ENCODE results near the gene DDRGK1.

The DDRGK1 gene

DNA sequence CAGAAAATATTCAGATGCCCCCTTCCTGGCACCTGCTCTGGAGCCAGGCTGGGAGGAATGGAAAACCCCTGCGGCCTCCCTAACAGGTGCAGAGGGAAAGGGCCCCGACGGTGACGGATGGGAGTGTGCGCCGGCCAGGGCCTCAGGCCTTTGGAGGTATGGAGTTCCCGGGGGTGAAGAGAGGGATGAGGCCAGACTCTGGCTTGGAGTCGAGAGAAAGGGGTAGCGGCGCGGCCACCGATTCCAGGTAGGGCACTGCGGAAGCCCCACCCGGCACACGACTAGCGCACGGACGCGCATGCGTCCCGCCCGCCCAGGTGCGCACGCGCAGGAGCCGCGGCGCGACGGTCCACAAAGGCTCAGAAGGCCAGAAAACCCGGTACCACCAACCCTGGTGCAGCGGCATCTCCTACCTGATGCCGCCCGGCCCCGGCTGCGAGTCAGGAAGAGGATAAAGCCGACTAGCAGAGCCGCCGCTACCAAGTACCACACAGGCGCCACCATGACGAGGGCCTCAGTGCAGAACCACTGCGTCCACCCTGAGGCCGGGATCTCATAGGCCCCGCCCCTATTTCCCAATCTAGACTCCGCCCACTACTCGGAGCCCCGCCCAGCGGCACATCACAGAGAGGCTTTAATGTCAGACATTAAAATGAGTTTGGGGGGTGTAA is at the start of gene DDRGK1:
Gene DDRGK1, minus strand, starts transcription at position 559 of the 671 bp plus-strand sequence. Its CDS starts 55 bp downstream, at position 504.
- Histone ChIP-seq H3K9ac (ENCODE audit: insufficient read length, low read depth) (peak within 1 kb of the TSS; percentile 92), H3K4me1 (ENCODE audit: insufficient read depth, insufficient read length) (peaks cover 2% of the 10 kb centered on the region), H3K9me3 (ENCODE audit: insufficient read depth, low read length) (no peaks in the 10 kb centered on the region), H3K4me3 (ENCODE audit: insufficient read length, low read depth) (peak within 1 kb of the TSS; percentile 94), H3K27me3 (ENCODE audit: insufficient read depth, insufficient read length) (no peaks in the 10 kb centered on the region), H3K36me3 (ENCODE audit: insufficient read depth, insufficient read length, low read length) (peaks cover 30% of the 10 kb centered on the region)
- DNase-seq (ENCODE audit: low read depth, low spot score) = peak; percentile 66
- TF ChIP-seq YY1 (IDR thresholded peaks at IDR 0.05; ENCODE audit: insufficient read depth, insufficient read length) (no peak), SUZ12 (IDR thresholded peaks at IDR 0.05; ENCODE audit: extremely low read depth, insufficient read depth, insufficient read length) (no peak), ZNF274 (IDR thresholded peaks at IDR 0.05; ENCODE audit: low read depth, low read length) (no peak)

DNA sequence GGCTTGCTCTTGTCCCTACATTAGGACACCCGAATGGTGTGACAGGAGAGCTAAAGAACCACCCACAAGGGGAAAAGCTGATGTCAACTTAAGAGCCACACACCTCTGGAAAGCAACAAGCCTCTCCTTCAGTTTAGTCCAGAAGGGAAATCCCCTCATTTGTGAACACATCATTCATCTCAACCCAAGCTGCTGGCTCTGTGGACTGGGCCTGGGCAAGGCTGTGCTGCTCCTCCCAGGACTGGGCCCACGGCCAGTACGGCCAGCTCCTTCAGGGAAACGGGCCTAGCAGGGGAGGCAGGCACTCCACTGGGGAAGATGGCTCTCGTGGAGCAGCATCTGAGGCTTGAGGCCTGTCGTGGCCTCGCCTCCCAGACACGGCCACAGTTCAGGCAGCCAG is 47.3 kb upstream of the DDRGK1 start:
- Histone ChIP-seq H3K9ac (ENCODE audit: insufficient read length, low read depth) (no peak overlapping the region), H3K9me3 (ENCODE audit: insufficient read depth, low read length) (no peaks in the 10 kb centered on the region), H3K36me3 (ENCODE audit: insufficient read depth, insufficient read length, low read length) (peaks cover 26% of the 10 kb centered on the region), H3K27me3 (ENCODE audit: insufficient read depth, insufficient read length) (peaks cover 26% of the 10 kb centered on the region), H3K4me3 (ENCODE audit: insufficient read length, low read depth) (no peak overlapping the region), H3K4me1 (ENCODE audit: insufficient read depth, insufficient read length) (peaks cover 8% of the 10 kb centered on the region)
- DNase-seq (ENCODE audit: low read depth, low spot score) = no peak
- TF ChIP-seq ZNF274 (IDR thresholded peaks at IDR 0.05; ENCODE audit: low read depth, low read length) = no peak
- TF ChIP-seq YY1 (IDR thresholded peaks at IDR 0.05; ENCODE audit: insufficient read depth, insufficient read length) = no peak
- no peak for TF ChIP-seq SUZ12 (IDR thresholded peaks at IDR 0.05; ENCODE audit: extremely low read depth, insufficient read depth, insufficient read length)

- peak; percentile 55 for DNase-seq (ENCODE audit: low read depth, low spot score)
- Histone ChIP-seq H3K4me3 (ENCODE audit: insufficient read length, low read depth) (no peak overlapping the region), H3K27me3 (ENCODE audit: insufficient read depth, insufficient read length) (peaks cover 26% of the 10 kb centered on the region), H3K36me3 (ENCODE audit: insufficient read depth, insufficient read length, low read length) (peaks cover 15% of the 10 kb centered on the region), H3K9me3 (ENCODE audit: insufficient read depth, low read length) (no peaks in the 10 kb centered on the region), H3K4me1 (ENCODE audit: insufficient read depth, insufficient read length) (peaks cover 8% of the 10 kb centered on the region), H3K9ac (ENCODE audit: insufficient read length, low read depth) (no peak overlapping the region)
- TF ChIP-seq ZNF274 (IDR thresholded peaks at IDR 0.05; ENCODE audit: low read depth, low read length) (no peak), YY1 (IDR thresholded peaks at IDR 0.05; ENCODE audit: insufficient read depth, insufficient read length) (no peak), SUZ12 (IDR thresholded peaks at IDR 0.05; ENCODE audit: extremely low read depth, insufficient read depth, insufficient read length) (no peak)
These were observed 45.6 kb upstream of the DDRGK1 start for GRCh38 chr20:3250091-3250504.

GRCh38 chr20:3248993-3249347 is 44.5 kb upstream of the DDRGK1 start:
- no peak for DNase-seq (ENCODE audit: low read depth, low spot score)
- H3K9me3 ChIP-seq (ENCODE audit: insufficient read depth, low read length) = no peaks in the 10 kb centered on the region
- peak overlapping the region; percentile 37 for H3K4me3 ChIP-seq (ENCODE audit: insufficient read length, low read depth)
- peak overlapping the region; percentile 67 for H3K9ac ChIP-seq (ENCODE audit: insufficient read length, low read depth)
- TF ChIP-seq ZNF274 (IDR thresholded peaks at IDR 0.05; ENCODE audit: low read depth, low read length) (no peak), SUZ12 (IDR thresholded peaks at IDR 0.05; ENCODE audit: extremely low read depth, insufficient read depth, insufficient read length) (no peak), YY1 (IDR thresholded peaks at IDR 0.05; ENCODE audit: insufficient read depth, insufficient read length) (no peak)
- H3K36me3 ChIP-seq (ENCODE audit: insufficient read depth, insufficient read length, low read length) = peaks cover 6% of the 10 kb centered on the region
- peaks cover 26% of the 10 kb centered on the region for H3K27me3 ChIP-seq (ENCODE audit: insufficient read depth, insufficient read length)
- peaks cover 8% of the 10 kb centered on the region for H3K4me1 ChIP-seq (ENCODE audit: insufficient read depth, insufficient read length)

DNA sequence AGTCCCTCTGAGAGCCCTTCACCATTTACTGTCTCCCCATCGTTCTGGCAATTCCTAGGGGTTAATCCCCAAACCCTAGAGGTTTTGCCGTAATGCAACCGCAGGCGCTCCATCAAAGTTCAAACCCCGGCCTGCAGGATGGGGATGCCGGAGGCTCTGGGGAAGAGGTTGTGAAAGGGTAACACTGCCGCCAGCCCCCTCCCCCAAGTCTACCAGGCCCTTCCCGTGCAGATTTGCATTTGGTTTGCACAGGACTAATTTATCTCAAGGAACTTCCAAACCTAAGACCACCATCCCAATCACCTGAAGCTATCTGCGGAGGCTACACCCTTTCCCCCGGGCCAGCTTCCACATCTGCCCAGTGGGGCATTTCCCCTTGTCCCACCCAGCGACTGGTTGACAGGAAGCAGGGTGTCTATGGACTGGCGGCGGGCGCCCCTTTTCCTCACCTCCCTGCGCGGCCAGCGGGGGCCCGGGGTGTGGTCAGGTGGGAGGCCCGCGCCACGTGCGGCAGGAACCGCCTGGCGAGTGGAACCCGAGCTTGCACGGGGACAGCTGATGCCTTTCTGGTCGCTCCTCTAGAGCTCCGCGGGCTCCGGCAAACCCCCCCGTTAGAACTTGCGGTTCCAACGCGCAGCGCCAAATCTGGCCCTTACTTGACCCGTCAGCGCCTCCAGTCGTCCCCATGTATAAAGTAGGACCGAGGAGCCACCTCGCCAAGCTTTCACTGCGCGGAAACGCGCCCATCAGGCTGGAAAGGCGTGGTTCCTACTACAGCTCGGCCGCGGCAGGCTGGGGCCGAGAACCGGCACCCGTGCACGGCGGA is 43.9 kb upstream of the DDRGK1 start:
- no peaks in the 10 kb centered on the region for H3K9me3 ChIP-seq (ENCODE audit: insufficient read depth, low read length)
- peak overlapping the region; percentile 37 for H3K4me3 ChIP-seq (ENCODE audit: insufficient read length, low read depth)
- DNase-seq (ENCODE audit: low read depth, low spot score) = peak; percentile 47
- TF ChIP-seq YY1 (IDR thresholded peaks at IDR 0.05; ENCODE audit: insufficient read depth, insufficient read length) (no peak), ZNF274 (IDR thresholded peaks at IDR 0.05; ENCODE audit: low read depth, low read length) (no peak), SUZ12 (IDR thresholded peaks at IDR 0.05; ENCODE audit: extremely low read depth, insufficient read depth, insufficient read length) (no peak)
- H3K36me3 ChIP-seq (ENCODE audit: insufficient read depth, insufficient read length, low read length) = peaks cover 3% of the 10 kb centered on the region
- H3K9ac ChIP-seq (ENCODE audit: insufficient read length, low read depth) = peak overlapping the region; percentile 67
- peaks cover 8% of the 10 kb centered on the region for H3K4me1 ChIP-seq (ENCODE audit: insufficient read depth, insufficient read length)
- H3K27me3 ChIP-seq (ENCODE audit: insufficient read depth, insufficient read length) = peaks cover 26% of the 10 kb centered on the region

GRCh38 chr20:3247638-3248037 is 43.2 kb upstream of the DDRGK1 start:
- Histone ChIP-seq H3K4me3 (ENCODE audit: insufficient read length, low read depth) (no peak overlapping the region), H3K9me3 (ENCODE audit: insufficient read depth, low read length) (no peaks in the 10 kb centered on the region), H3K36me3 (ENCODE audit: insufficient read depth, insufficient read length, low read length) (peaks cover 3% of the 10 kb centered on the region), H3K9ac (ENCODE audit: insufficient read length, low read depth) (no peak overlapping the region), H3K27me3 (ENCODE audit: insufficient read depth, insufficient read length) (peaks cover 26% of the 10 kb centered on the region), H3K4me1 (ENCODE audit: insufficient read depth, insufficient read length) (peaks cover 8% of the 10 kb centered on the region)
- DNase-seq (ENCODE audit: low read depth, low spot score) = no peak
- no peak for TF ChIP-seq YY1 (IDR thresholded peaks at IDR 0.05; ENCODE audit: insufficient read depth, insufficient read length)
- no peak for TF ChIP-seq SUZ12 (IDR thresholded peaks at IDR 0.05; ENCODE audit: extremely low read depth, insufficient read depth, insufficient read length)
- no peak for TF ChIP-seq ZNF274 (IDR thresholded peaks at IDR 0.05; ENCODE audit: low read depth, low read length)

- no peaks in the 10 kb centered on the region for H3K36me3 ChIP-seq (ENCODE audit: insufficient read depth, insufficient read length, low read length)
- H3K27me3 ChIP-seq (ENCODE audit: insufficient read depth, insufficient read length) = peaks cover 26% of the 10 kb centered on the region
- H3K9me3 ChIP-seq (ENCODE audit: insufficient read depth, low read length) = no peaks in the 10 kb centered on the region
- TF ChIP-seq YY1 (IDR thresholded peaks at IDR 0.05; ENCODE audit: insufficient read depth, insufficient read length) = no peak
- TF ChIP-seq ZNF274 (IDR thresholded peaks at IDR 0.05; ENCODE audit: low read depth, low read length) = no peak
- no peak for TF ChIP-seq SUZ12 (IDR thresholded peaks at IDR 0.05; ENCODE audit: extremely low read depth, insufficient read depth, insufficient read length)
- no peak for DNase-seq (ENCODE audit: low read depth, low spot score)
- H3K4me1 ChIP-seq (ENCODE audit: insufficient read depth, insufficient read length) = peaks cover 8% of the 10 kb centered on the region
- no peak overlapping the region for H3K9ac ChIP-seq (ENCODE audit: insufficient read length, low read depth)
- H3K4me3 ChIP-seq (ENCODE audit: insufficient read length, low read depth) = no peak overlapping the region
These were observed 42.2 kb upstream of the DDRGK1 start for GRCh38 chr20:3246682-3247081.
